ENCODE data around the gene GALNT9. TPM values are rescaled to one million over a fixed set of nuclear protein-coding genes. Genes with fewer than 3 reads are reported as not detected.

The GALNT9 gene
- total RNA-seq, 1 donor from 2014 or later, result not detected

GRCh38 chr12:132315951-132316350, 13.4 kb downstream of the GALNT9 start:
- Mint-ChIP-seq H3K9me3 (peaks cover 16% of the 10 kb centered on the region), H3K4me1 (ENCODE audit: low read depth) (no peaks in the 10 kb centered on the region), H3K27me3 (ENCODE audit: low read depth) (no peaks in the 10 kb centered on the region), H3K4me3 (ENCODE audit: low read depth) (no peak overlapping the region), H3K27ac (no peak overlapping the region), H3K36me3 (ENCODE audit: low read depth) (no peaks in the 10 kb centered on the region)
- intact Hi-C loops (cut with micrococcal nuclease), result no loop called here
- no peak for DNase-seq (ENCODE audit: low spot score)

- Mint-ChIP-seq H3K4me3 (ENCODE audit: low read depth) (no peak overlapping the region), H3K4me1 (ENCODE audit: low read depth) (no peaks in the 10 kb centered on the region), H3K9me3 (peaks cover 20% of the 10 kb centered on the region), H3K36me3 (ENCODE audit: low read depth) (no peaks in the 10 kb centered on the region), H3K27ac (no peak overlapping the region), H3K27me3 (ENCODE audit: low read depth) (no peaks in the 10 kb centered on the region)
- DNase-seq (ENCODE audit: low spot score), result no peak
- intact Hi-C loops (cut with micrococcal nuclease), result no loop called here
Measured at GRCh38 chr12:132315507-132315906, 13.9 kb downstream of the GALNT9 start.

- Mint-ChIP-seq H3K36me3 (ENCODE audit: low read depth) (no peaks in the 10 kb centered on the region), H3K4me1 (ENCODE audit: low read depth) (no peaks in the 10 kb centered on the region), H3K4me3 (ENCODE audit: low read depth) (no peak overlapping the region), H3K9me3 (peaks cover 21% of the 10 kb centered on the region), H3K27me3 (ENCODE audit: low read depth) (no peaks in the 10 kb centered on the region), H3K27ac (no peak overlapping the region)
- intact Hi-C loops (cut with micrococcal nuclease), result no loop called here
- no peak for DNase-seq (ENCODE audit: low spot score)
Measured at GRCh38 chr12:132314516-132315233, 14.7 kb downstream of the GALNT9 start.

- Mint-ChIP-seq H3K27ac (no peak overlapping the region), H3K27me3 (ENCODE audit: low read depth) (no peaks in the 10 kb centered on the region), H3K4me1 (ENCODE audit: low read depth) (no peaks in the 10 kb centered on the region), H3K9me3 (peaks cover 27% of the 10 kb centered on the region), H3K36me3 (ENCODE audit: low read depth) (no peaks in the 10 kb centered on the region), H3K4me3 (ENCODE audit: low read depth) (no peak overlapping the region)
- intact Hi-C loops (cut with micrococcal nuclease), result no loop called here
- DNase-seq (ENCODE audit: low spot score), result no peak
Measured at GRCh38 chr12:132314035-132314434, 15.4 kb downstream of the GALNT9 start.

- Mint-ChIP-seq H3K36me3 (ENCODE audit: low read depth) (no peaks in the 10 kb centered on the region), H3K9me3 (peaks cover 27% of the 10 kb centered on the region), H3K4me1 (ENCODE audit: low read depth) (no peaks in the 10 kb centered on the region), H3K27me3 (ENCODE audit: low read depth) (no peaks in the 10 kb centered on the region), H3K4me3 (ENCODE audit: low read depth) (no peak overlapping the region), H3K27ac (no peak overlapping the region)
- intact Hi-C loops (cut with micrococcal nuclease), result no loop called here
- no peak for DNase-seq (ENCODE audit: low spot score)
Measured at GRCh38 chr12:132313182-132313581, 16.2 kb downstream of the GALNT9 start.

GRCh38 chr12:132312516-132312915, 16.9 kb downstream of the GALNT9 start:
- Mint-ChIP-seq H3K27me3 (ENCODE audit: low read depth) (no peaks in the 10 kb centered on the region), H3K4me3 (ENCODE audit: low read depth) (no peak overlapping the region), H3K4me1 (ENCODE audit: low read depth) (no peaks in the 10 kb centered on the region), H3K27ac (no peak overlapping the region), H3K9me3 (peaks cover 27% of the 10 kb centered on the region), H3K36me3 (ENCODE audit: low read depth) (no peaks in the 10 kb centered on the region)
- DNase-seq (ENCODE audit: low spot score), result no peak
- intact Hi-C loops (cut with micrococcal nuclease), result no loop called here

GRCh38 chr12:132311201-132311915, 18.0 kb downstream of the GALNT9 start:
- intact Hi-C loops (cut with micrococcal nuclease), result no loop called here
- Mint-ChIP-seq H3K4me1 (ENCODE audit: low read depth) (no peaks in the 10 kb centered on the region), H3K27me3 (ENCODE audit: low read depth) (no peaks in the 10 kb centered on the region), H3K9me3 (peaks cover 36% of the 10 kb centered on the region), H3K36me3 (ENCODE audit: low read depth) (no peaks in the 10 kb centered on the region), H3K4me3 (ENCODE audit: low read depth) (no peak overlapping the region), H3K27ac (no peak overlapping the region)
- no peak for DNase-seq (ENCODE audit: low spot score)

- no peak for DNase-seq (ENCODE audit: low spot score)
- H3K4me1 Mint-ChIP-seq (ENCODE audit: low read depth), result no peaks in the 10 kb centered on the region
- intact Hi-C loops (cut with micrococcal nuclease), result no loop called here
- H3K27ac Mint-ChIP-seq, result no peak overlapping the region
- no peaks in the 10 kb centered on the region for H3K36me3 Mint-ChIP-seq (ENCODE audit: low read depth)
- H3K27me3 Mint-ChIP-seq (ENCODE audit: low read depth), result no peaks in the 10 kb centered on the region
- no peak overlapping the region for H3K4me3 Mint-ChIP-seq (ENCODE audit: low read depth)
- peaks cover 36% of the 10 kb centered on the region for H3K9me3 Mint-ChIP-seq
Measured at GRCh38 chr12:132310181-132311040, 19.0 kb downstream of the GALNT9 start.

GRCh38 chr12:132309596-132310086, 19.7 kb downstream of the GALNT9 start:
- no peak overlapping the region for H3K4me3 Mint-ChIP-seq (ENCODE audit: low read depth)
- H3K9me3 Mint-ChIP-seq, result peaks cover 36% of the 10 kb centered on the region
- H3K4me1 Mint-ChIP-seq (ENCODE audit: low read depth), result no peaks in the 10 kb centered on the region
- H3K36me3 Mint-ChIP-seq (ENCODE audit: low read depth), result no peaks in the 10 kb centered on the region
- H3K27ac Mint-ChIP-seq, result no peak overlapping the region
- intact Hi-C loops (cut with micrococcal nuclease), result no loop called here
- no peaks in the 10 kb centered on the region for H3K27me3 Mint-ChIP-seq (ENCODE audit: low read depth)
- DNase-seq (ENCODE audit: low spot score), result no peak

- peaks cover 33% of the 10 kb centered on the region for H3K9me3 Mint-ChIP-seq
- no peak overlapping the region for H3K27ac Mint-ChIP-seq
- no peaks in the 10 kb centered on the region for H3K36me3 Mint-ChIP-seq (ENCODE audit: low read depth)
Measured at GRCh38 chr12:132308853-132309595, 20.4 kb downstream of the GALNT9 start.

GRCh38 chr12:132307976-132308852, 21.2 kb downstream of the GALNT9 start:
- Mint-ChIP-seq H3K9me3 (peaks cover 32% of the 10 kb centered on the region), H3K4me1 (ENCODE audit: low read depth) (no peaks in the 10 kb centered on the region), H3K27me3 (ENCODE audit: low read depth) (no peaks in the 10 kb centered on the region), H3K36me3 (ENCODE audit: low read depth) (no peaks in the 10 kb centered on the region), H3K27ac (no peak overlapping the region), H3K4me3 (ENCODE audit: low read depth) (no peak overlapping the region)
- no peak for DNase-seq (ENCODE audit: low spot score)
- intact Hi-C loops (cut with micrococcal nuclease), result no loop called here

More at GRCh38 chr12:132308853-132309595, 20.4 kb downstream of the GALNT9 start:
- intact Hi-C loops (cut with micrococcal nuclease), result no loop called here
- no peak for DNase-seq (ENCODE audit: low spot score)
- no peaks in the 10 kb centered on the region for H3K4me1 Mint-ChIP-seq (ENCODE audit: low read depth)
- no peaks in the 10 kb centered on the region for H3K27me3 Mint-ChIP-seq (ENCODE audit: low read depth)
- H3K4me3 Mint-ChIP-seq (ENCODE audit: low read depth), result no peak overlapping the region

GRCh38 chr12:132306885-132307191, 22.6 kb downstream of the GALNT9 start:
- no peak overlapping the region for H3K4me3 Mint-ChIP-seq (ENCODE audit: low read depth)
- no peaks in the 10 kb centered on the region for H3K36me3 Mint-ChIP-seq (ENCODE audit: low read depth)

More at GRCh38 chr12:132306885-132307191, 22.6 kb downstream of the GALNT9 start:
- H3K4me1 Mint-ChIP-seq (ENCODE audit: low read depth), result no peaks in the 10 kb centered on the region
- H3K27me3 Mint-ChIP-seq (ENCODE audit: low read depth), result no peaks in the 10 kb centered on the region
- no peak for DNase-seq (ENCODE audit: low spot score)
- H3K27ac Mint-ChIP-seq, result no peak overlapping the region
- peaks cover 34% of the 10 kb centered on the region for H3K9me3 Mint-ChIP-seq
- intact Hi-C loops (cut with micrococcal nuclease), result no loop called here
